CD8-positive, alpha-beta memory T cell (primary cell): ENCODE measurements around the gene FBRSL1. TPM values are rescaled to one million over a fixed set of nuclear protein-coding genes. Genes with fewer than 3 reads are reported as not detected.

Source experiments
- CTCF ChIA-PET: fragments of 350-600 bp; sonication (Branson Sonifier 250); formaldehyde crosslinking; loops from one replicate; lab custom pipeline; 2021; ENCODE audit warnings: antibody characterized with exemption; lab: Charles Lee
- POLR2A ChIA-PET: fragments of 350-600 bp; sonication (Branson Sonifier 250); formaldehyde crosslinking; loops from one replicate; lab custom pipeline; 2021; ENCODE audit warnings: antibody characterized with exemption; lab: Charles Lee
- DNase-seq, 5 donors: peaks; one replicate each; pipeline versions ENCODE4 v3.0.0 to v3.0.0-alpha.2; 2020 to 2022; ENCODE audit warnings: mixed read lengths in 1 of 5
- H3K27ac ChIP-seq: one replicate; pipeline ENCODE4 v1.7.0; 2013; ENCODE audit warnings: low read depth, mild to moderate bottlenecking, low read length, moderate library complexity
- H3K27me3 ChIP-seq: 2 replicates; pipeline ENCODE4 v1.7.0; 2013; ENCODE audit warnings: low read length, mild to moderate bottlenecking; ENCODE audit not compliant: insufficient read depth, poor library complexity, severe bottlenecking
- H3K36me3 ChIP-seq: 2 replicates; pipeline ENCODE4 v1.7.0; 2013; ENCODE audit warnings: mild to moderate bottlenecking, low read length, moderate library complexity; ENCODE audit not compliant: insufficient read depth
- H3K4me1 ChIP-seq: 2 replicates; pipeline ENCODE4 v1.7.0; 2013; ENCODE audit warnings: mild to moderate bottlenecking, low read length, moderate library complexity; ENCODE audit not compliant: insufficient read depth
- H3K4me3 ChIP-seq: 2 replicates; pipeline ENCODE4 v1.7.0; 2013; ENCODE audit warnings: mild to moderate bottlenecking, low read length
- H3K9me3 ChIP-seq: 2 replicates; pipeline ENCODE4 v1.7.0; 2013; ENCODE audit warnings: mild to moderate bottlenecking, low read length
- H3K27ac Mint-ChIP-seq, 8 donors: one replicate each; pipeline ENCODE4 v1.8.0; 2020 to 2021; ENCODE audit warnings: mixed read lengths in 8 of 8, mild to moderate bottlenecking in 6 of 8, inconsistent platforms in 3 of 8, moderate library complexity in 3 of 8
- H3K27me3 Mint-ChIP-seq, 2 donors: one replicate each; pipeline ENCODE4 v1.8.0; 2020 to 2021; ENCODE audit warnings: mixed read lengths in 2 of 2, mild to moderate bottlenecking in 1 of 2, moderate library complexity in 1 of 2
- H3K36me3 Mint-ChIP-seq, 3 donors: one replicate each; pipeline ENCODE4 v1.8.0; 2020 to 2021; ENCODE audit warnings: mixed read lengths in 3 of 3, inconsistent platforms in 1 of 3, mild to moderate bottlenecking in 1 of 3
- H3K4me1 Mint-ChIP-seq, 3 donors: one replicate each; pipeline ENCODE4 v1.8.0; 2020 to 2021; ENCODE audit warnings: mixed read lengths in 3 of 3, inconsistent platforms in 1 of 3, mild to moderate bottlenecking in 1 of 3
- H3K4me3 Mint-ChIP-seq, 7 donors: one replicate each; pipeline ENCODE4 v1.8.0; 2020 to 2021; ENCODE audit warnings: mixed read lengths in 7 of 7, mild to moderate bottlenecking in 6 of 7, moderate library complexity in 4 of 7, inconsistent platforms in 2 of 7
- H3K9me3 Mint-ChIP-seq, 5 donors: one replicate each; pipeline ENCODE4 v1.8.0; 2020 to 2022; ENCODE audit warnings: mixed read lengths in 5 of 5, mild to moderate bottlenecking in 3 of 5, moderate library complexity in 2 of 5, inconsistent platforms in 1 of 5
- polyA plus RNA-seq: library from polyadenylated mRNA; unstranded; fragments of 300-500 nt; fragmentation: Illumina TruSeq; gene quantifications from one replicate; pipeline ENCODE4 v1.2.3, GENCODE V29; 2021
- total RNA-seq, 2 experiments: library from RNA; stranded (reverse); gene quantifications; one replicate each; pipeline ENCODE4 v1.2.3, GENCODE V29; 2021

The FBRSL1 gene
- total and polyA plus RNA-seq, 3 experiments from 2014 or later: 1.4 to 62.1 (median 58.1) TPM

GRCh38 chr12:132488127-132489077, 1.5 kb upstream of the FBRSL1 start:
- Mint-ChIP-seq H3K4me3 (peak overlapping the region; percentile 83 to 97 (median 91)), H3K9me3 (no peaks in the 10 kb centered on the region), H3K36me3 (peaks cover 0 to 15% (median 0%) of the 10 kb centered on the region in 3 donors), H3K4me1 (peaks cover 45 to 59% (median 50%) of the 10 kb centered on the region in 3 donors), H3K27ac (peak overlapping the region; percentile 88 to 99 (median 96)), H3K27me3 (peaks cover 0 to 1% of the 10 kb centered on the region in 2 donors)
- DNase-seq: peak in 4 of 5 donors; percentile 22 to 68 (median 54)
- Histone ChIP-seq H3K4me1 (peaks cover 43% of the 10 kb centered on the region), H3K4me3 (peak overlapping the region; percentile 88), H3K9me3 (no peaks in the 10 kb centered on the region), H3K27me3 (no peaks in the 10 kb centered on the region), H3K36me3 (no peaks in the 10 kb centered on the region), H3K27ac (peak overlapping the region; percentile 80)
- POLR2A ChIA-PET: interaction anchor here (0.6 to 1.5 kb wide), 5 partner anchors 12 to 662 kb away, joined by 3 to 14 read pairs (median 3); no protein-coding TSS in a partner anchor
- CTCF ChIA-PET: interaction anchor here (2.0 kb wide), 1 partner anchor 73 kb away, joined by 6 read pairs; no protein-coding TSS in a partner anchor

GRCh38 chr12:132489078-132489601, 811 bp upstream of the FBRSL1 start:
- H3K27ac ChIP-seq: peak overlapping the region; percentile 80
- ChIA-PET POLR2A (interaction anchor here (0.6 to 1.5 kb wide), 6 partner anchors 10 to 662 kb away, joined by 3 to 14 read pairs (median 3); no protein-coding TSS in a partner anchor), CTCF (interaction anchor here (2.0 kb wide), 1 partner anchor 74 kb away, joined by 6 read pairs; no protein-coding TSS in a partner anchor)
- peaks cover 50% of the 10 kb centered on the region for H3K4me1 ChIP-seq
- Mint-ChIP-seq H3K9me3 (no peaks in the 10 kb centered on the region), H3K36me3 (peaks cover 0 to 17% (median 0%) of the 10 kb centered on the region in 3 donors), H3K4me3 (peak overlapping the region; percentile 83 to 97 (median 91)), H3K27ac (peak overlapping the region; percentile 88 to 99 (median 96)), H3K4me1 (peaks cover 48 to 66% (median 57%) of the 10 kb centered on the region in 3 donors), H3K27me3 (peaks cover 0 to 1% of the 10 kb centered on the region in 2 donors)
- peak overlapping the region; percentile 88 for H3K4me3 ChIP-seq
- peak; percentile 62 to 80 (median 68) for DNase-seq
- H3K27me3 ChIP-seq: no peaks in the 10 kb centered on the region
- H3K9me3 ChIP-seq: no peaks in the 10 kb centered on the region
- H3K36me3 ChIP-seq: no peaks in the 10 kb centered on the region

DNA sequence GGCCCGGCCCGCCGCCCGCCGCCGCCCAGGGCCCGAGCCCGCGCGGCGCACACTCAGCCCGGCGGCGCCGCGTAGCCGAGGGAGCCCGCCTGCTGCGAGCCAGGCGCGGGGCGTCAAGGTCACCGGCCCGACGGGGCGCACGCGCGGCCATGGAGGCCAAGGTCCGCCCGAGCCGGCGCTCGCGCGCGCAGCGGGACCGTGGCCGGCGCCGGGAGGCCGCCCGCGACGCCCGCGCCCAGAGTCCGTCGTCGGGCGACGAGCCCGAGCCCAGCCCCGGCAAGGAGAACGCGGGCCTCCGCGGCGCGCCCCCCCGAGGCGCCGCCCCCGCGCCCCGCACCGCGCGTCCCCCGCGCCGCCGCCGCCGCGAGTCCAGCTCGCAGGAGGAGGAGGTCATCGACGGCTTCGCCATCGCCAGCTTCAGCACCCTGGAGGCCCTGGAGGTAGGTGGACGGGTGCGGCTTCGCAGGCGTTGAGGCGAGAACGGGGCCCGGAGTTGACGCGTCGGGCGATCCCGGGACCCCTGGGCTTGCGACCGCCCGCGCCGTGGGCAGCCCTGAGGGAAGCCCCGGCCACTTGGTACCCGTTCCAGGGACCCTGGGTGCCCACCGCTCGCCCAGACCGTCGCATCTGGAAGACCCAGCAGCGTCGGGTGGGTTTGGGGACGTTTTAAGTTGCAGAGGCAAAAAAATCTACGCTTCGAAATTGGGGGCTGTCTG, 629 bp downstream of the FBRSL1 start:
- DNase-seq: no peak
- CTCF ChIA-PET: no interaction called here
- peaks cover 58 to 79% (median 64%) of the 10 kb centered on the region in 3 donors for H3K4me1 Mint-ChIP-seq

DNA sequence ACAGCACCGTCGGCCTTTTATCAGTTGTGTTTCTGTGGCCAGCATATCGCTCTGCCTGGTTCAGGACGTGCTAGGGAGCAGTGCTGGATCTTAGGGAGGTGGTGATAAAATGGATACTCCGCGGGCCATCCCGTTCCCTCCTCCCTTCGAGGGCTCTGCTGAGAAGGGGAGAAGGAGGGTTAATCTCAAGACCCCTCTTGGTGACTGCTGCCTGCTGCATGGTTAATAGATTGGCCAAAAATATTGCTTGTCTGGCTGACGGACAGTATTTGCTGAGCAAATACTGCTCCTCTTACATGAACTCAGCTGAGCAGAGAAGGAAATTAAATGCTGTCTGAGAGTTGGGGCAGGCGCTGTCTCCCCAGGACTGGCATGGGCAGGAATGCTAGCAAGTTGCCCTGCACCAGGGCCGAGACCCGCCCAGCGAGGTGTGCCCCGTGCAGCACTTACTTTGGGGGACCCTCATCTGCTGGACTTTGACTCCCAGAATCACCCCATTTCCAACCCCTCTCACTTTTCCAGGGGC, 1.2 kb downstream of the FBRSL1 start:
- no peaks in the 10 kb centered on the region for H3K9me3 Mint-ChIP-seq
- no peaks in the 10 kb centered on the region for H3K27me3 ChIP-seq
- H3K4me1 ChIP-seq: peaks cover 66% of the 10 kb centered on the region
- no peak for DNase-seq
- H3K36me3 Mint-ChIP-seq: peaks cover 0 to 19% (median 0%) of the 10 kb centered on the region in 3 donors
- H3K9me3 ChIP-seq: no peaks in the 10 kb centered on the region
- H3K4me1 Mint-ChIP-seq: peaks cover 56 to 77% (median 62%) of the 10 kb centered on the region in 3 donors
- H3K4me3 Mint-ChIP-seq: peak overlapping the region; percentile 80 to 93 (median 81)
- ChIA-PET POLR2A (no interaction called here), CTCF (interaction anchor here (1.5 kb wide), 1 partner anchor 61 kb away, joined by 3 read pairs; no protein-coding TSS in a partner anchor)
- peak overlapping the region; percentile 55 to 96 (median 84) for H3K27ac Mint-ChIP-seq
- H3K36me3 ChIP-seq: no peaks in the 10 kb centered on the region
- H3K27ac ChIP-seq: peak overlapping the region; percentile 38
- H3K4me3 ChIP-seq: peak overlapping the region; percentile 86
- peaks cover 0 to 1% of the 10 kb centered on the region in 2 donors for H3K27me3 Mint-ChIP-seq

More for the DNA sequence above, 629 bp downstream of the FBRSL1 start:
- Mint-ChIP-seq H3K27ac (peak overlapping the region; percentile 55 to 96 (median 84)), H3K36me3 (peaks cover 0 to 19% (median 0%) of the 10 kb centered on the region in 3 donors), H3K4me3 (peak overlapping the region; percentile 80 to 93 (median 81)), H3K27me3 (peaks cover 0 to 1% of the 10 kb centered on the region in 2 donors), H3K9me3 (no peaks in the 10 kb centered on the region)
- no peaks in the 10 kb centered on the region for H3K27me3 ChIP-seq
- no peaks in the 10 kb centered on the region for H3K36me3 ChIP-seq
- H3K27ac ChIP-seq: peak overlapping the region; percentile 38
- H3K4me1 ChIP-seq: peaks cover 61% of the 10 kb centered on the region
- POLR2A ChIA-PET: no interaction called here
- H3K4me3 ChIP-seq: peak overlapping the region; percentile 86
- H3K9me3 ChIP-seq: no peaks in the 10 kb centered on the region

- peaks cover 73% of the 10 kb centered on the region for H3K4me1 ChIP-seq
- Mint-ChIP-seq H3K27ac (peak overlapping the region; percentile 55 to 95 (median 84)), H3K36me3 (peaks cover 0 to 21% (median 0%) of the 10 kb centered on the region in 3 donors), H3K4me1 (peaks cover 60 to 78% (median 68%) of the 10 kb centered on the region in 3 donors), H3K9me3 (no peaks in the 10 kb centered on the region), H3K4me3 (peak overlapping the region; percentile 80 to 93 (median 81)), H3K27me3 (peaks cover 0 to 1% of the 10 kb centered on the region in 2 donors)
- peak overlapping the region; percentile 86 for H3K4me3 ChIP-seq
- DNase-seq: no peak
- H3K27me3 ChIP-seq: no peaks in the 10 kb centered on the region
- H3K9me3 ChIP-seq: no peaks in the 10 kb centered on the region
- ChIA-PET POLR2A (interaction anchor here (0.9 kb wide), 1 partner anchor 32 kb away, joined by 7 read pairs; no protein-coding TSS in a partner anchor), CTCF (interaction anchor here (1.2 to 1.5 kb wide), 2 partner anchors 31 to 62 kb away, joined by 3 to 6 read pairs; no protein-coding TSS in a partner anchor)
- no peaks in the 10 kb centered on the region for H3K36me3 ChIP-seq
- peak overlapping the region; percentile 38 for H3K27ac ChIP-seq
Measured at GRCh38 chr12:132491761-132492378, 1.9 kb downstream of the FBRSL1 start.

GRCh38 chr12:132492522-132492921, 2.6 kb downstream of the FBRSL1 start:
- H3K4me3 ChIP-seq: peak overlapping the region; percentile 86
- Mint-ChIP-seq H3K4me3 (peak overlapping the region; percentile 80 to 93 (median 81)), H3K27me3 (peaks cover 0 to 1% of the 10 kb centered on the region in 2 donors), H3K36me3 (peaks cover 0 to 21% (median 0%) of the 10 kb centered on the region in 3 donors), H3K4me1 (peaks cover 59 to 78% (median 65%) of the 10 kb centered on the region in 3 donors), H3K9me3 (no peaks in the 10 kb centered on the region), H3K27ac (peak overlapping the region; percentile 40 to 95 (median 76))
- no peaks in the 10 kb centered on the region for H3K9me3 ChIP-seq
- H3K27me3 ChIP-seq: no peaks in the 10 kb centered on the region
- no peak for DNase-seq
- no peak overlapping the region for H3K27ac ChIP-seq
- H3K36me3 ChIP-seq: no peaks in the 10 kb centered on the region
- ChIA-PET CTCF (interaction anchor here (1.2 to 1.5 kb wide), 2 partner anchors 31 to 62 kb away, joined by 3 to 6 read pairs; no protein-coding TSS in a partner anchor), POLR2A (interaction anchor here (0.9 kb wide), 1 partner anchor 33 kb away, joined by 7 read pairs; no protein-coding TSS in a partner anchor)
- H3K4me1 ChIP-seq: peaks cover 75% of the 10 kb centered on the region
